HG03097 (cell line): ENCODE measurements around the gene CLCA2.

Source experiments
- ATAC-seq: cut with Tn5 transposase; IDR thresholded peaks from one replicate; pipeline ENCODE4 v1.9.1; 2021; ENCODE audit not compliant: unreplicated experiment, low FRiP score

Gene CLCA2

DNA sequence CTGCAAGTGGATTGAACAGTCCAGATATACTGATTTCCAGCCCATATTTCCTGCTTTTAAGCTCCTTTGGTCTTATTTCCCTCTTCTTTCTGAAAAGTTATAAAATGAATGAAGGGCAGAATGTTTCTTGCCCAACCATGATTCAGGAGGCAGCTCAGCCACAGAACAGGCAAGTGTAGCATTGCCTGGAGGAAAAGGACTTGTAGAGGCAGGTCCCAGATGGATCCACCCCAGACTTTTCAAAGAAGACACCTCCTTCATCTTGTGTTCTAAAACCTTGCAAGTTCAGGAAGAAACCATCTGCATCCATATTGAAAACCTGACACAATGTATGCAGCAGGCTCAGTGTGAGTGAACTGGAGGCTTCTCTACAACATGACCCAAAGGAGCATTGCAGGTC, at the start of gene CLCA2:
CLCA2 (plus strand) TSS at position 299 of the 400 bp plus-strand sequence; CDS start at position 376, 77 bp downstream.
- no peak for ATAC-seq

GRCh38 chr1:86375688-86376087, 48.3 kb upstream of the CLCA2 start:
- ATAC-seq = no peak

DNA sequence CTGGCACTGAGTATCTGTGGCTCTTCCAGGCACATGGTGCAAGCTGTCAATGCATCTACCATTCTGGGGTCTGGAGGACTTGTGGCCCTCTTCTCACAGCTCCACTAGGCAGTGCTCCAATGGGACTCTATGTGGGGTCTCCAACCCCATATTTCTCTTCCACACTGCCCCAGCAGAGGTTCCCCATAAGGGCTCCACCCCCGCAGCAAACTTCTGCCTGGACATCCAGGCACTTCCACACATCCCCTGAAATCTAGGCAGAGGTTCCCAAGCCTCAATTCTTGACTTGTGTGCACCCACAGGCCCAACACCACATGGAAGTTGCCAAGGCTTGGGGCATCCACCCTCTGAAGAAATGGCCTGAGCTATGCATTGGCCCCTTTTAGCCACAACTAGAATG, 46.6 kb upstream of the CLCA2 start:
- ATAC-seq = no peak

DNA sequence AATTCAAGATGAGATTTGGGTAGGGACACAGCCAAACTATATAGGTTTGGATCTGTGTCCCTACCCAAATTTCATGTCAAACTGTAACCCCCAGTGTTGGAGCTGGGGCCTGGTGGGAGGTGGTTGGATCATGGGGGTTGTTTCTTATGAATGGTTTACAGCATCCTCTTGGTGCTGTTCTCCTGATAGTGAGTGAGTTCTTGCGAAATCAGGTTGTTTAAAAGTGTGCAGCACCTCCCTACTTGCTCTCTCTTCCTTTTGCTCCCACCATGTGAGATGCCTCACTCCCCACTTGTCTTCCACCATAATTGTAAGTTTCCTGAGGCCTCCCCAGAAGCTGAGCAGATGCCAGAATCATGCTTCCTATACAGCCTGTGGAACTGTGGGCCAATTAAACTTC, 45.2 kb upstream of the CLCA2 start:
- no peak for ATAC-seq

- ATAC-seq = peak; percentile 82
Measured at GRCh38 chr1:86380257-86380861, 43.6 kb upstream of the CLCA2 start.

DNA sequence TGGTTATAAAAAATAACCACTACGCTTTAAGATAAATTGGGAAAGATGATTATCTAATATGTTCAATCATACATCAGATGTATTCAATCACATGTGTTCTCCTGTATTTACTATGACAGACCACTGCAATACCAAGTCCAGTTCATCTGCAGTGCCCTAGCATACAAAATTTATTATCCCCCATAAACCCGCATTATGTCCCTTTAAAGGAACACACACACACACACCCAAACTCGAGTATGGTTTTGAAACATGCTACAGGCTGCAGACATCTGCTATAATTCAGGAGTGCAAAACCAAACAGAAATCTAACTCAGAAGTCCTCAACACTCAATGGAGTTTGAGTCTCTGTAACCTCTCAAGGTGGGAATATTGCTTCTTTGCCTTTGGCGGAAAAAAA, 42.7 kb upstream of the CLCA2 start:
- ATAC-seq = no peak

GRCh38 chr1:86382878-86383277, 41.1 kb upstream of the CLCA2 start:
- no peak for ATAC-seq

DNA sequence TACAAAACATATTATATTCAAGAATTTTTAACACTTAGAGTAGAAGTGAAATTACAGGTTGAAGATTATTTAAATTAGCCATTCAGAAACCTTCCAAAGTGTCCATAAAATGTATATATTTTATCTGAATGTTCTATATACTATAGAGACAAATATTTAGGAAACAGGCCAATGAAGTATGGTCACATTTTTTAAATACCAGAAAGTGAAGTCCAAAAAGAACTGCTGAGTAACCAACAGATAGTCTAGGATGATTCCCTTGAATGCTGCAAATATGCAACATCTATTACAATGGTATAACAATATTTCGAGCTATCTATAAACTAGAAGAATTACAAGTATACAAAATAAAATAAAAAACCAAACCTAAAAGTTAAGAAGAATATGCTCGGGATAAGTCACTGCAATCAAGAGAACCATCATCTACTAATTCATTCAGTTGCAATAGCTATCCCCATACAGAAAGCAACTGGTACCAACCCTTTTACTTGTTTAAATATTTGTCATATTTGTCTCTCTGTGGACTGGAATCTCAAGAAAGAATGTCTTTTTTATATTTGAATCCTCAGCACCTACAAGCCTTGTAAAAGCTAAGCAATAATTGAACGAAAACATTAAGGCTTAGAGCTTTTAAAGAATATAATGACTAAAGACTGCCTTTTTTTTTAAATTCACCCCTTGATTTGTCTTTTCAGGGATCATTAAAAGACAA, 35.9 kb upstream of the CLCA2 start:
- ATAC-seq = no peak

GRCh38 chr1:86388777-86389176, 35.2 kb upstream of the CLCA2 start:
- ATAC-seq = no peak

DNA sequence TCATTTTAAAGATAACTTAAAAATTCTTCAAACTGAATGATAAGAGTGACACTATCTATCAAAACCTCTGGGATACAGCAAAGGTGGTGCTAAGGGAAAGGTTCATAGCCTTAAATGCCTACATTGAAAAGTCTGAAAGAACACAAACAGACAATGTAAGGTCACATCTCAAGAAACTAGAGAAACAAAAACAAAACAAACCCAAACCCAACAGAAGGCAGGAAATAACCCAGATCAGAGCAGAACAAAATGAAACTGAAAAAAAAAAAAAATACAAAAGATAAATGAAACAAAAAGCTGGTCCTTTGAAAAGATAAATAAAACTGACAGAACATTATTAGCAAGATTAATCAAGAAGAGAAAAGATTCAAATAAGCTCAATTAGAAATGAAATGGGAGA, 34.7 kb upstream of the CLCA2 start:
- peak; percentile 73 for ATAC-seq

- no peak for ATAC-seq
Measured at GRCh38 chr1:86394416-86394815, 29.6 kb upstream of the CLCA2 start.

- ATAC-seq = peak; percentile 99
Measured at GRCh38 chr1:86395751-86396497, 28.0 kb upstream of the CLCA2 start, which contains the start of gene ODF2L. TSS of gene ODF2L (minus strand) at chr1:86396323. CDS start at chr1:86387027, 9,296 bp downstream.

GRCh38 chr1:86396498-86396890, 27.5 kb upstream of the CLCA2 start:
- ATAC-seq = peak; percentile 15

- ATAC-seq = no peak
Measured at GRCh38 chr1:86409416-86410021, 14.5 kb upstream of the CLCA2 start.

GRCh38 chr1:86410879-86411278, 13.1 kb upstream of the CLCA2 start:
- ATAC-seq = no peak

DNA sequence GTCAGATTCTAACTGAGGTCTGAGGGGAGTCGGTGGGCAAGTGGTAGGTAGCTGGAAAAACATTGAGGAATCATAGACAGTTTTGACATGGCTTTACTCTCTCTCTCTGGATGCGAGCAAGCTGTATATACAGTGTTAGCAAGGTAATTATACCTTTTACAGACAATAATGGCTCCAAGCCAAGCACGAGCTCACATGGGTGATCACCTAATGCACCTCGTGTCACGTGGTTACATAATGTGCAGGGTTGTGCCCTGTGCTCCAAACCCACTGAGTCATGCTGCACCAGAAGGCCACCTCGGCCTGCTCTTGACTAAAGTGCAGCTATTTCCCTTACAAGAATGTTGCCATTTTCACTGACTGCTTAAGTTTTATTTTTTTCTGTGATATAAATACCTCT, 7.6 kb upstream of the CLCA2 start:
- no peak for ATAC-seq

DNA sequence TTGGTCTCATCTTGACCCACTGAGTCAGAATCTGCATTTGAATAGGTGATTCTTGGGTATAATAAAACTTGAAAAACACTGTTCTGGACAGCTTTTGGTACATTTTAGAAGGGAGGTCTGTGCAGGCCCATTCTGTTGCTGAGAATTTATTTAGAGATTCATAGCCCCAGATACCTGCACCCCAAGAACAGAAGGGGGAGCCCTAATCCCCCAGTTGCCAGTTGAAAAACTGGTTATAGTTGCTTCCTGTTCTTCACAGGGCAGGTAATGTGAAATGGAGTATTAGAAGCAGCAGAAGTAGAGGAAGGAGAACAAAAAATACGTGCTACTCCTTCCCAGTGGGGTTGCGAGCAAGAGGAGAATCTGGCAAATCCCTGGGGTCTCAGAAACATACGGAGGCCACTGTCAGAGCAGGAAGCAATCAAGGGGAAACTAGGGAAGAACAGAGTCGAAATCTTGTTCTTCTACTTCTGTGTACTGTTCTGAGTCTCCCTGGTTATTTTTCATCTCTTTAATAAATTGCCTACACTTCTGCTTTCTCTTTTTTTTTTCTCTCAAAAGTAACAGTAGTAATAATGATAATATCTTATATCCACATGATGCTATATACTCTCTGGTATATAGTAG, 4.6 kb upstream of the CLCA2 start:
- peak; percentile 92 for ATAC-seq

GRCh38 chr1:86421601-86422280, 2.2 kb upstream of the CLCA2 start:
- ATAC-seq = no peak

- no peak for ATAC-seq
Measured at GRCh38 chr1:86423473-86423872, 498 bp upstream of the CLCA2 start.

- ATAC-seq = no peak
Measured at GRCh38 chr1:86429122-86429725, 5.3 kb downstream of the CLCA2 start.
